HCT116 (cell line): ENCODE data around the gene KSR1. TPM values are rescaled to one million over a fixed set of nuclear protein-coding genes. Genes with fewer than 3 reads are reported as not detected.

ENCODE experiments used
- ATAC-seq: fragments of 200-7000 bp; cut with Tn5 transposase; 2 replicates; pipeline ENCODE4 v1.9.1; 2020; ENCODE audit warnings: mild to moderate bottlenecking, moderate library complexity
- BruUV-seq: library from RNA; stranded (reverse); fragments of 400-500 nt; replicated peaks from 2 replicates; lab custom pipeline; 2021; lab: Mats Ljungman, UMichigan
- CTCF ChIA-PET: fragments of 300-600 bp; sonication (Branson Sonifier 250); formaldehyde crosslinking; loops from one replicate; lab custom pipeline; 2021; ENCODE audit warnings: antibody characterized with exemption; lab: Charles Lee
- POLR2A ChIA-PET: fragments of 300-600, 350-600 bp; sonication (Branson Sonifier 250); formaldehyde crosslinking; loops from one replicate; lab custom pipeline; 2021; ENCODE audit warnings: antibody characterized with exemption; lab: Charles Lee
- RAD21 ChIA-PET, 2 experiments: fragments of 300-600 bp; sonication (Branson Sonifier 250); formaldehyde crosslinking; loops; one replicate each; lab custom pipeline; 2023; ENCODE audit warnings: low total read pairs in 2 of 2; ENCODE audit not compliant: uncharacterized antibody in 2 of 2, unreplicated experiment in 2 of 2, low non-redundant PET in 1 of 2; lab: Charles Lee
- DNase-seq: peaks from one replicate; pipeline ENCODE4 v3.0.0-alpha.2; 2010; ENCODE audit warnings: low read depth, low spot score
- H2AFZ ChIP-seq: fragments of 200-600 bp; shearing (Covaris generic), sonication (generic); 2 replicates; pipeline ENCODE4 v1.6.1; 2017; ENCODE audit warnings: low read depth, mixed run types, mixed read lengths, antibody characterized with exemption, low read length; ENCODE audit not compliant: poor library complexity, severe bottlenecking
- H3K27ac ChIP-seq: 2 replicates; pipeline ENCODE4 v1.5.1; 2012; ENCODE audit warnings: low read depth, low read length
- H3K27me3 ChIP-seq: fragments of 200-600 bp; sonication (generic); 2 replicates; pipeline ENCODE4 v1.6.1; 2016; ENCODE audit warnings: mixed run types, low read length, mixed read lengths; ENCODE audit not compliant: insufficient read depth
- H3K36me3 ChIP-seq, 2 experiments: fragments of 200-500 bp in 1 of 2; fragments of 200-600 bp in 1 of 2; sonication (Bioruptor generic) in 1 of 2; sonication (generic) in 1 of 2; 2 replicates each; pipeline versions ENCODE4 v1.5.1 to v1.6.1; 2014 to 2016; ENCODE audit warnings: low read length in 2 of 2, inconsistent platforms in 1 of 2, mixed read lengths in 1 of 2, mixed run types in 1 of 2; ENCODE audit not compliant: insufficient read depth in 2 of 2, control insufficient read depth in 1 of 2
- H3K4me1 ChIP-seq, 2 experiments: fragments of 200-600 bp in 1 of 2; sonication (generic) in 1 of 2; 2 replicates each; pipeline versions ENCODE4 v1.5.1 to v1.6.1; 2012 to 2017; ENCODE audit warnings: low read length in 2 of 2, inconsistent platforms in 1 of 2, mild to moderate bottlenecking in 1 of 2, mixed read lengths in 1 of 2, mixed run types in 1 of 2, moderate library complexity in 1 of 2; ENCODE audit not compliant: insufficient read depth in 2 of 2, control insufficient read depth in 1 of 2
- H3K4me2 ChIP-seq: fragments of 200-600 bp; sonication (generic); 2 replicates; pipeline ENCODE4 v1.6.1; 2017; ENCODE audit warnings: mixed run types, low read length, mixed read lengths
- H3K4me3 ChIP-seq, 2 experiments: fragments of 200-600 bp in 1 of 2; sonication (generic) in 1 of 2; replicated peaks in 1 of 2; 2 replicates each; pipeline ENCODE4 v1.5.1; 2011 to 2016; ENCODE audit warnings: low read length in 2 of 2, control low read depth in 1 of 2, low read depth in 1 of 2, mild to moderate bottlenecking in 1 of 2, mixed read lengths in 1 of 2, mixed run types in 1 of 2
- H3K79me2 ChIP-seq: fragments of 200-600 bp; sonication (generic); 2 replicates; pipeline ENCODE4 v1.6.1; 2017; ENCODE audit warnings: mild to moderate bottlenecking, mixed run types, low read length, moderate library complexity, mixed read lengths; ENCODE audit not compliant: insufficient read depth
- H3K9ac ChIP-seq: fragments of 200-600 bp; sonication (generic); 2 replicates; pipeline ENCODE4 v1.6.1; 2016; ENCODE audit warnings: low read length, mixed read lengths
- H3K9me2 ChIP-seq: fragments of 200-600 bp; sonication (generic), shearing (Covaris generic); 2 replicates; pipeline ENCODE4 v1.6.1; 2017; ENCODE audit warnings: mixed run types, mild to moderate bottlenecking, moderate library complexity; ENCODE audit not compliant: insufficient read depth
- H3K9me3 ChIP-seq, 2 experiments: fragments of 200-500 bp in 1 of 2; fragments of 200-600 bp in 1 of 2; sonication (Bioruptor generic) in 1 of 2; sonication (generic) in 1 of 2; 2 replicates each; pipeline ENCODE4 v1.6.1; 2014 to 2017; ENCODE audit warnings: low read length in 2 of 2, mixed read lengths in 2 of 2, inconsistent platforms in 1 of 2, low read depth in 1 of 2, mild to moderate bottlenecking in 1 of 2, mixed run types in 1 of 2, moderate library complexity in 1 of 2; ENCODE audit not compliant: control insufficient read depth in 1 of 2, insufficient read depth in 1 of 2
- H4K20me1 ChIP-seq: fragments of 200-600 bp; sonication (generic), shearing (Covaris generic); 2 replicates; pipeline ENCODE4 v1.6.1; 2017; ENCODE audit warnings: mixed run types, mild to moderate bottlenecking, moderate library complexity; ENCODE audit not compliant: insufficient read depth
- CEBPB ChIP-seq: IDR thresholded peaks from 2 replicates; pipeline ENCODE4 v1.6.1; 2012; ENCODE audit warnings: low read depth
- EGR1 ChIP-seq: IDR thresholded peaks from 2 replicates; pipeline ENCODE4 v1.6.1; 2012; ENCODE audit warnings: low read depth
- ELF1 ChIP-seq: IDR thresholded peaks from 2 replicates; pipeline ENCODE4 v1.6.1; 2012; ENCODE audit warnings: low read depth, borderline replicate concordance
- EZH2phosphoT487 ChIP-seq: fragments of 200-600 bp; IDR thresholded peaks from 2 replicates; pipeline ENCODE4 v1.6.1; 2018; ENCODE audit warnings: antibody characterized with exemption, borderline replicate concordance
- FOSL1 ChIP-seq: IDR thresholded peaks from 2 replicates; pipeline ENCODE4 v1.6.1; 2012; ENCODE audit warnings: low read depth
- JUND ChIP-seq: IDR thresholded peaks from 2 replicates; pipeline ENCODE4 v1.6.1; 2012
- POLR2AphosphoS5 ChIP-seq: IDR thresholded peaks from 2 replicates; pipeline ENCODE4 v1.6.1; 2011; ENCODE audit warnings: mild to moderate bottlenecking, low read depth, low read length, moderate library complexity
- RAD21 ChIP-seq: IDR thresholded peaks from 2 replicates; pipeline ENCODE4 v1.6.1; 2012; ENCODE audit warnings: low read depth, mild to moderate bottlenecking
- SIN3A ChIP-seq: IDR thresholded peaks from 2 replicates; pipeline ENCODE4 v1.6.1; 2012; ENCODE audit warnings: low read depth
- SRF ChIP-seq: IDR thresholded peaks from 2 replicates; pipeline ENCODE4 v1.6.1; 2012; ENCODE audit warnings: low read depth
- TCF7L2 ChIP-seq: IDR thresholded peaks from 2 replicates; pipeline ENCODE4 v1.7.0; 2011; ENCODE audit warnings: borderline replicate concordance, inconsistent platforms; ENCODE audit not compliant: insufficient read depth, insufficient read length; ENCODE audit errors: extremely low read depth
- YY1 ChIP-seq: IDR thresholded peaks from 2 replicates; pipeline ENCODE4 v1.6.1; 2011; ENCODE audit warnings: low read length, low read depth, moderate library complexity, mild to moderate bottlenecking; ENCODE audit not compliant: insufficient replicate concordance; ENCODE audit errors: extremely low read depth
- ZFX ChIP-seq: fragments of 450-650 bp; IDR thresholded peaks from 2 replicates; pipeline ENCODE4 v1.6.1; 2017
- intact Hi-C: fragments of 100-400 bp; cut with micrococcal nuclease; formaldehyde crosslinking; loops from 2 replicates; pipeline ENCODE4 v1.10.0; 2022
- total RNA-seq: library from RNA; stranded (reverse); gene quantifications from one replicate; pipeline ENCODE4 v1.2.1, GENCODE V29; 2021; ENCODE audit not compliant: unreplicated experiment
- TF ChIP-seq, protein P1 (sequence below): IDR thresholded peaks from 2 replicates; pipeline ENCODE4 v1.6.1; 2012
- TF ChIP-seq, protein P2 (sequence below): IDR thresholded peaks from 2 replicates; pipeline ENCODE4 v1.6.1; 2012; ENCODE audit warnings: low read depth
- TF ChIP-seq, protein P3 (sequence below), 3 experiments: fragments of 200-600 bp in 1 of 3; sonication (generic) in 1 of 3; IDR thresholded peaks in 2 of 3; conservative IDR thresholded peaks in 1 of 3; 2 replicates each; pipeline ENCODE4 v1.5.1; 2012 to 2017; ENCODE audit warnings: low read depth in 2 of 3, low read length in 2 of 3, antibody characterized with exemption in 1 of 3, borderline replicate concordance in 1 of 3, control low read depth in 1 of 3, mild to moderate bottlenecking in 1 of 3, mixed read lengths in 1 of 3, mixed run types in 1 of 3, moderate library complexity in 1 of 3; ENCODE audit not compliant: insufficient read depth in 1 of 3
- TF ChIP-seq, protein P4 (sequence below): IDR thresholded peaks from 2 replicates; pipeline ENCODE4 v1.6.1; 2012

The KSR1 gene
- total RNA-seq, 1 experiment from 2014 or later: 16.5 TPM

DNA sequence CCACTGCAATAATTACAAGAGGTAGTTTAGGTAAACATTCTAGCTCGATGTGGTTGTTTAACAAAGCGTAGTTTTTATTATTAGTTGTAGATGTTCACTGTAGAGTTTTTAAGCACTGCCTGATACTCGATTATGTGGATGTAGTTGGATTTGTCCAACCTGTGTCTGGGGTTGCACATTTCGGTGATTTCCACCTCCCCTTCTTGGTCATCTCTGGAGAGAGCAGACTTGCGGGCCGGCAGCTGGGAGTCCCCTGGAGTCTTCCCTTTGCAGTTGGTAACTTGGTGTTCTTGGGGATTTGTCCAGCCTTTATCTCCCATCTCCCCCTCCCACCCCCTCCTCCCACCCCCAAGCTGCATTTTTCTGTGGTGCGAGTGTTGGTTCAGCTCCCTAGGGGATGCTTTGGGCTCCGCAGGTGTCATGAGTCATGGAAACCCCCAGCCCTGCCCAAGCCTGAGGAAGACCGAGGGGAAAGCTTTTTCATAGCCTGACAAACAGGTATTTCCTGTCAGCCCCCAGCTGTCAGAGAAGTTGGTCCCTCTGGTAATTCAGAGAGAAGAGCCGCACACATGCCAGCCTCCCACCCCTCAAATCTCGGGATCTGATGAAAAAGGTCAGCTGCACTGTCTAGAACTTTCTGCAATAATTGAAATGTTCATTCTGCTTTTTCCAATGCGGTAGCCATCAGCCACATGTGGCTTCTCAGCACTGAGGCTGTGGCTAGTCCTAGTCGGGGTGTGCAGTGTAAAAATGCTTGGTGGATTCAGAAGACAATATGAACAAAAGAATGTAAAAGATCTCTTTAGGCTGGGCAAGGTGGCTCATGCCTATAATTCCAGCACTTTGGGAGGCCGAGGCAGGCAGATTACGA, 50.3 kb downstream of the KSR1 start:
- DNase-seq (no peak), ATAC-seq (no peak)
- ChIA-PET RAD21 (interaction anchor here in 1 of 2 experiments (0.9 kb wide), 1 partner anchor 12 kb away, joined by 3 read pairs; no protein-coding TSS in a partner anchor), CTCF (no interaction called here), POLR2A (no interaction called here)
- H2AFZ ChIP-seq: no peak overlapping the region
- intact Hi-C loops: no loop called here
- H3K27me3 ChIP-seq: no peaks in the 10 kb centered on the region
- no peaks in the 10 kb centered on the region for H4K20me1 ChIP-seq
- H3K4me3 ChIP-seq: no peak overlapping the region
- no peak overlapping the region for H3K27ac ChIP-seq
- peaks cover 4 to 5% of the 10 kb centered on the region in 2 experiments; a peak in 3 of 4 replicates for H3K4me1 ChIP-seq
- H3K36me3 ChIP-seq: no peaks in the 10 kb centered on the region
- TF ChIP-seq, protein P1, sequence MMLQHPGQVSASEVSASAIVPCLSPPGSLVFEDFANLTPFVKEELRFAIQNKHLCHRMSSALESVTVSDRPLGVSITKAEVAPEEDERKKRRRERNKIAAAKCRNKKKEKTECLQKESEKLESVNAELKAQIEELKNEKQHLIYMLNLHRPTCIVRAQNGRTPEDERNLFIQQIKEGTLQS: no peak
- TF ChIP-seq RAD21 (no peak), JUND (no peak), POLR2AphosphoS5 (no peak), ELF1 (no peak), FOSL1 (no peak), EZH2phosphoT487 (no peak), YY1 (no peak), SIN3A (no peak), TCF7L2 (no peak), CEBPB (no peak), SRF (no peak), ZFX (no peak), EGR1 (no peak)
- TF ChIP-seq, protein P2, sequence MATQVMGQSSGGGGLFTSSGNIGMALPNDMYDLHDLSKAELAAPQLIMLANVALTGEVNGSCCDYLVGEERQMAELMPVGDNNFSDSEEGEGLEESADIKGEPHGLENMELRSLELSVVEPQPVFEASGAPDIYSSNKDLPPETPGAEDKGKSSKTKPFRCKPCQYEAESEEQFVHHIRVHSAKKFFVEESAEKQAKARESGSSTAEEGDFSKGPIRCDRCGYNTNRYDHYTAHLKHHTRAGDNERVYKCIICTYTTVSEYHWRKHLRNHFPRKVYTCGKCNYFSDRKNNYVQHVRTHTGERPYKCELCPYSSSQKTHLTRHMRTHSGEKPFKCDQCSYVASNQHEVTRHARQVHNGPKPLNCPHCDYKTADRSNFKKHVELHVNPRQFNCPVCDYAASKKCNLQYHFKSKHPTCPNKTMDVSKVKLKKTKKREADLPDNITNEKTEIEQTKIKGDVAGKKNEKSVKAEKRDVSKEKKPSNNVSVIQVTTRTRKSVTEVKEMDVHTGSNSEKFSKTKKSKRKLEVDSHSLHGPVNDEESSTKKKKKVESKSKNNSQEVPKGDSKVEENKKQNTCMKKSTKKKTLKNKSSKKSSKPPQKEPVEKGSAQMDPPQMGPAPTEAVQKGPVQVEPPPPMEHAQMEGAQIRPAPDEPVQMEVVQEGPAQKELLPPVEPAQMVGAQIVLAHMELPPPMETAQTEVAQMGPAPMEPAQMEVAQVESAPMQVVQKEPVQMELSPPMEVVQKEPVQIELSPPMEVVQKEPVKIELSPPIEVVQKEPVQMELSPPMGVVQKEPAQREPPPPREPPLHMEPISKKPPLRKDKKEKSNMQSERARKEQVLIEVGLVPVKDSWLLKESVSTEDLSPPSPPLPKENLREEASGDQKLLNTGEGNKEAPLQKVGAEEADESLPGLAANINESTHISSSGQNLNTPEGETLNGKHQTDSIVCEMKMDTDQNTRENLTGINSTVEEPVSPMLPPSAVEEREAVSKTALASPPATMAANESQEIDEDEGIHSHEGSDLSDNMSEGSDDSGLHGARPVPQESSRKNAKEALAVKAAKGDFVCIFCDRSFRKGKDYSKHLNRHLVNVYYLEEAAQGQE: no peak
- TF ChIP-seq, protein P3, sequence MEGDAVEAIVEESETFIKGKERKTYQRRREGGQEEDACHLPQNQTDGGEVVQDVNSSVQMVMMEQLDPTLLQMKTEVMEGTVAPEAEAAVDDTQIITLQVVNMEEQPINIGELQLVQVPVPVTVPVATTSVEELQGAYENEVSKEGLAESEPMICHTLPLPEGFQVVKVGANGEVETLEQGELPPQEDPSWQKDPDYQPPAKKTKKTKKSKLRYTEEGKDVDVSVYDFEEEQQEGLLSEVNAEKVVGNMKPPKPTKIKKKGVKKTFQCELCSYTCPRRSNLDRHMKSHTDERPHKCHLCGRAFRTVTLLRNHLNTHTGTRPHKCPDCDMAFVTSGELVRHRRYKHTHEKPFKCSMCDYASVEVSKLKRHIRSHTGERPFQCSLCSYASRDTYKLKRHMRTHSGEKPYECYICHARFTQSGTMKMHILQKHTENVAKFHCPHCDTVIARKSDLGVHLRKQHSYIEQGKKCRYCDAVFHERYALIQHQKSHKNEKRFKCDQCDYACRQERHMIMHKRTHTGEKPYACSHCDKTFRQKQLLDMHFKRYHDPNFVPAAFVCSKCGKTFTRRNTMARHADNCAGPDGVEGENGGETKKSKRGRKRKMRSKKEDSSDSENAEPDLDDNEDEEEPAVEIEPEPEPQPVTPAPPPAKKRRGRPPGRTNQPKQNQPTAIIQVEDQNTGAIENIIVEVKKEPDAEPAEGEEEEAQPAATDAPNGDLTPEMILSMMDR (IDR thresholded peaks at IDR 0.05 in 2 of 3, conservative IDR thresholded peaks at IDR 0.05 in 1 of 3; ENCODE audit: borderline replicate concordance in 1 of 3, insufficient read depth in 1 of 3, low read depth in 2 of 3, low read length in 2 of 3): no peak
- TF ChIP-seq, protein P4, sequence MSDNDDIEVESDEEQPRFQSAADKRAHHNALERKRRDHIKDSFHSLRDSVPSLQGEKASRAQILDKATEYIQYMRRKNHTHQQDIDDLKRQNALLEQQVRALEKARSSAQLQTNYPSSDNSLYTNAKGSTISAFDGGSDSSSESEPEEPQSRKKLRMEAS: no peak
- no peaks in the 10 kb centered on the region for H3K9me2 ChIP-seq
- no peak overlapping the region for H3K4me2 ChIP-seq
- H3K79me2 ChIP-seq: no peaks in the 10 kb centered on the region
- no peak overlapping the region for H3K9ac ChIP-seq
- peaks cover 0 to 4% of the 10 kb centered on the region in 2 experiments; a peak in 1 of 4 replicates for H3K9me3 ChIP-seq
- BruUV-seq: no TSS peak
